ENCODE measurements around the gene MS4A5.
"Not testable (repeated sequence)": the region's sequence is repeated elsewhere in the genome, so short reads cannot be mapped to it uniquely, and the experiment has no call there.

Gene MS4A5, protein sequence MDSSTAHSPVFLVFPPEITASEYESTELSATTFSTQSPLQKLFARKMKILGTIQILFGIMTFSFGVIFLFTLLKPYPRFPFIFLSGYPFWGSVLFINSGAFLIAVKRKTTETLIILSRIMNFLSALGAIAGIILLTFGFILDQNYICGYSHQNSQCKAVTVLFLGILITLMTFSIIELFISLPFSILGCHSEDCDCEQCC

DNA sequence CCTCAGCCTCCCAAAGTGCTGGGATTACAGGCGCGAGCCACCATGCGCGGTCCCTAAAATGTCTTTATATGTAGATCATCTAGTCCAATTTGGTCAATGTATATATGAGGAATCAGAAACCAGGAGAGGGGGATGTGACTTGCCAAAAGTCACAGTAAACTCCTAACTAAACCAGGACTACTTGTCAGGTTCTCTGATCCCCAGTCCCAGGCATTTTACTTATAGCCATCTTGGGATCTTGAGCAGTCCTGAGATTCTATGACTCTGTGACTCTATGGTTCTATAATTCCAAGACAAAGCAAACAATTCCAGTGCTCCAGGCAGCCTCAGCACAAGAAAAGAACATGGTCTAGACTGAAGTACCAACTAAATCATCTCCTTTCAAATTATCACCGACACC lies at the start of gene MS4A5:
MS4A5 (plus strand) TSS at position 301 of the 400 bp plus-strand sequence. CDS start 103 bp downstream, outside the sequence.
- no peak for DNase-seq

DNA sequence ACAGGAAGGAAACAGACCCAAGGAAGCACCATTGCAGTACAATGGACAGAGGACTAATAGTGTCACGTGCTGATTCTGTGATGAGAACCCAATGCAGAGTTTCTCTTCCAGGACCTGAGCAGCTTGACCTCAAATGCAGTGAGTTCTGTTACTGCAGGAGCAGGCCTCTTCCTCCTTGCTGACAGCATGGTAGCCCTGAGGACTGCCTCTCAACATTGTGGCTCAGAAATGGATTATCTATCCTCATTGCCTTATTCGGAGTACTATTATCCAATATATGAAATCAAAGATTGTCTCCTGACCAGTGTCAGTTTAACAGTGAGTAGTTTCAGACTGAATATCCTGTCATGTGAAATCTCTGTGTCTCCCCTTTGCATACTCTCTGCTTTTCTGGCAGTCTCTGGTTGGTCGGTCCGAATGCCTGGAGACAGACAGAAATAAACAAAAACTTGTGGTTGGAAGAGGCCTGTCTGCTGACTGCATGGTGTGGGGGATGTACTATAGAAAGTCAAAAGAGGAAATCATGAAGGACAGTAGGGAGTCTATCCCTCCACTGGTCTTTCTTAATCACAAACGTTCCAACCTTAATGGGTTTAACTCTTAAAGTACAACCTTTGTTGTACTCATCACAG lies 40.0 kb upstream of the MS4A5 start:
- peak; percentile 92 for DNase-seq

GRCh38 chr11:60390419-60390818 lies 39.0 kb upstream of the MS4A5 start:
- DNase-seq, result no peak

- no peak for DNase-seq
These were observed 37.0 kb upstream of the MS4A5 start for GRCh38 chr11:60392361-60392760.

GRCh38 chr11:60393016-60393415 lies 36.4 kb upstream of the MS4A5 start:
- DNase-seq, result no peak

- DNase-seq, result no peak
These were observed 34.5 kb upstream of the MS4A5 start for GRCh38 chr11:60394666-60395380.

DNA sequence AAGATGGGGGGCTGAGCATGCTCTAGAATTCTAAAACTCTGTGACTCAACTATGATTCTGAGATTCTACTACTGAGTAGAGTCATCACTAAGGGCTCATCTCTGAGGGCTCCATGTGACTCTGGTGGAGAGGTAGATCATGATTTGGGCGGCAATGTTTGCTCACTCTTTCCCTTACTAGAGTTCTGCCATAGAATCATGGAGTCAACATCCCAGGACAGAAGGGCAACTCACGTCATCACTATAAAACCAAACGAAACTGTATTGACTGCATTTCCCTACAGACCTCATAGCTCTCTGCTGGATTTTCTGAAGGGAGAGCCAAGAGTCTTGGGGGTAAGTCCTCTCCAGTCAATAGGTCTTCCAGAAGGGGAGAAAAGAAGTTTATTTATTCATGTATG lies 33.0 kb upstream of the MS4A5 start, which contains the start of gene MS4A14:
MS4A14 (plus strand) TSS at position 78 of the 400 bp plus-strand sequence; CDS start at position 198, 120 bp downstream.
- no peak for DNase-seq

- DNase-seq, result peak; percentile 41
These were observed 32.6 kb upstream of the MS4A5 start for GRCh38 chr11:60396799-60397198.

DNA sequence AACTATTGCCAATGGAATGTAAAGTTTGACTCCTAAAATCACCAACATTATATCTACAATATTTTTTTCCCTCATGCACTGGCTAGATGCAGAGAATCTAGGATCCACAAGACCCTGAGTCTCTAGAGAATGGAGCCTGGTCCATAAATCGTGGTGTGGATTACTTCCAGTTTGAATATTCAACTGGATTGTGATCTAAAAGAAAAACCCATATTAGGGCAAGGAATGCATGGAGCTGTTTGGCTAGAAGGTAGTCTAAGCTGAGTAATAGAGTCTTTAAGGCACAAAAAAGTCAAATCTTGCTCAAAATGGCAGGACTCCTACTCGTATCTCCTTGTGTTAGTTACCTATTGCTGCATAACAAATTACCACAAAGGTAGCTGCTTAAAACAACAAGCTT lies 9.4 kb upstream of the MS4A5 start:
- DNase-seq, result no peak

DNA sequence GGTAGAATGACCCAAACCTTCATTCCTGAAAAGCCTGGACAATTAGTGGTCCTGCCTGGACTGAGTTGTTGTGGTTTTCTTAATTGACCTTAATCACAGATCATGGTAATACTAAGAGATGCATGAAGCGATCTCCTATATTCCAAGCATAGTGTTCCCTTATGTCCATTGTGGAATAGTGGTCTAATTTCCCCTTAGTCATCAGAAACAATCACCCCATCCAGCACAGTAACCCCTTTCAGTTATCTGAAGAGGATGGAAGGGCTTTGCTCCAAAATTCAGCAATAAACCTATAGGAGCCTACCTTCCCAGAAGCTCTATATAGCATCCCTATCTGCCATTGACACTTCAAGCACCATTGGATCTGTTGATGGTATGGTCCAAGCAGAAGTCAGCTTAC lies 6.8 kb upstream of the MS4A5 start:
- DNase-seq, result no peak

DNA sequence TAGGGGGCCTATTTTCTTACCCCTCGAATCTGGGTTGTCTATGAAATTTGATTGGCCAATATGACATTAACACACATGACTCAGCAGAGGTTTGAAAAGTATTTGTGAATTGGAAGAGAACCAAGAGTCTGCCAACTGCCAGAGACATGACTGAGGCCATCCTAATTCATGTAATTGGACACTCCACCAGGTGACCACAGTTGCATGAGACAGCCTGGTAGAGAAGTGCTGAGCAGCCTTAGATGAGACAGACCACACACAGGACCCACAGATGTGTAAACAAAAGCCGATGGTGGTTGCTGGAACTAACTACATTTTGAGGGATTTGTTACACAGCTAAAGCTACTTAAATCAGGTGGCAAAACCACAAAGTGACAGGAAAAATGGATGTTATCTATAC lies 855 bp upstream of the MS4A5 start:
- no peak for DNase-seq

DNA sequence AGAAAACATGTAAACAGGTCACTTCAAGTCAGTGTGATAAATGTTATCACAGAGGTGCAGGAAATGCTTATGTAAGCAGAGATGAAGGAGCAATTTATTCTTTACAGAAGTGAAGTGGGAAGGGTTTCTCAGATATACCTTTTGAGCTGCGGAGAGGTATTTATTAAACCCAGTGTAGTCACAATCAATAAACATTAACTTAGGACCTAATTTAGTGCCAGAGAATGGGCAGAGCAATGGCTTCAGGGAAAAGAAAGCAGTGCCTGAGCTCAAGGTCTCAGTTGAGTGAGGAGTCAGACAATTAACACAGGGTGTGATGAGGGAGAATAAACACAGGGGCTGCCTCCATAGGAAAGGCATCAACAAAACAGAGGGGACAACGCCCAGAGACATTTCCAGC lies 1.9 kb downstream of the MS4A5 start:
- no peak for DNase-seq

DNA sequence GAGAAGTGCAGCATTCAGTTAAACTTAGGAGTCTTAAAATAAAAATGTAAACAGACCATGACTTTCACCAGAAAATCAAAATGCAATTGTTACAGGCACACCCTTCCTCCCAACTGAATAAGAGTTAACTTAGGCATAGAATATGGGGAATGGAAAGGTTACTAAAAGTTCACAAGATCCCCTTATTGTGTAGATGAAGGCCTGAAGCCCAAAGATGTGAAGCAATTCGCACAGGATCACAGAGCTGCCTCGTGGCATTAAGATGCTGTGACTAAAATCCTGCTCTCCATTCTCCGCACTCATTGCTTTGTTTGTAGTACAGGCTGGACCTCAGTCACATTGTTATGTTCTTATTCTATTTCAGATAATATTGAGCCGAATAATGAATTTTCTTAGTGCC lies 4.0 kb downstream of the MS4A5 start:
- DNase-seq, result no peak

DNA sequence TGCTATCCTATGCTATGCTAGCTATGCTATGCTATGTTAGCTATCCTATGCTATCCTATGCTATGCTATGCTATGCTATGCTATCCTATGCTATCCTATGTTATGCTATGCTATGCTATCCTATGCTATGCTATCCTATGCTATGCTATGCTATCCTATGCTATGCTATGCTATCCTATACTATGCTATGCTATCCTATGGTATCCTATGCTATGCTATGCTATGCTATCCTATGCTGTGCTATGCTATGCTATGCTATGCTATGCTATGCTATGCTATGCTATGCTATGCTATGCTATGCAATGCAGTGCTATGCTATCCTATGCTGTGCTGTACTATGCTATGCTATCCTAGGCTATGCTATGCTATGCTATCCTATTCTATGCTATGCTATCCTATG lies 17.7 kb downstream of the MS4A5 start:
- no peak for DNase-seq

DNA sequence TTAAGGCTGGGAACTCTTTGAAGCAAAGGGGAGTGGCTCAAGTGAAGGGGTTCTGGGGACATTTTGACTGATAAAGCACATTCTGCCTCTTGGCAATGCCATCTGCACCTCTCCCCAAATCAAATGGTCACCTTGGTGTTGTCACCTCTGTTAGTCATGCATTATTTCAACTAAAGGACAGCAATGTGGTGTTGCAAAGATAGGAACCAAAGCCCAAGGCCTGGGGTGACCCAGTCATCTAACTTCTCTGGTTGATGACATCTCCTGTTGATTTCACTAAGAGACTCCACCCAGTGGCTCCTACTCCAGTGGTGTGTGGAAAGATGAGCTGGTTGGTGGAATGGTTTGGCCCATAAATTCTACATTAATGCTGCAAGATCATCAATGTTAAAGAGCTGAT lies 18.5 kb downstream of the MS4A5 start:
- DNase-seq, result no peak

GRCh38 chr11:60451185-60451584 lies 21.8 kb downstream of the MS4A5 start:
- DNase-seq, result not testable (repeated sequence)

GRCh38 chr11:60454212-60454611 lies 24.8 kb downstream of the MS4A5 start:
- DNase-seq, result no peak

DNA sequence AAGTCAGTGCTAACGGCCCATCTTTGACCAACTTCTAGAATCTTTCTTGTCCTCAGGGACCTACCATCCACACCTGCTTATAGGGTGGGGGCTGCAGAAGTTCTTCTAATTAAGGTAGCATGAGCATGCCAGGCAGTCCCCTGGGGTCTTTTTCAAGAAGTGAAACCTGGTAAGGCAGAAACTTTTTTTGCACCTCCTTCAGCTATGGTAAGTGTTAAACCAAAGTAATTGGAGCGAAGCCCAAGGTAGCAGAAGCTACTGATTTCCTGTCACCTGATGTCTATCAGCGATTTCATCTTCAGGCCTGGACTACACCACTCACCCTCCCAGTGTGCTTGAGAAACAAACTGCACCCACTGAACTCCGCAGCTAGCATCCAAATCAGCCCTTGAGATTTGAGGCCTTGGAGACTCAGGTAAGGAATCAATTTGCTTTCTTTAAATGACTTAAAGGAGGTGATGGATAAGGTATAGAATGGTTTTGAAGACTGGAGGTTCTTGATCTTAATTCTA lies 26.2 kb downstream of the MS4A5 start, which contains the start of gene MS4A1:
MS4A1 (plus strand) TSS at position 317 of the 512 bp plus-strand sequence. CDS start 6,528 bp downstream, outside the sequence.
- no peak for DNase-seq

GRCh38 chr11:60457576-60457975 lies 28.2 kb downstream of the MS4A5 start:
- no peak for DNase-seq

- DNase-seq, result no peak
These were observed 30.0 kb downstream of the MS4A5 start for GRCh38 chr11:60459345-60459744.

GRCh38 chr11:60468829-60469228 lies 39.5 kb downstream of the MS4A5 start:
- no peak for DNase-seq

DNA sequence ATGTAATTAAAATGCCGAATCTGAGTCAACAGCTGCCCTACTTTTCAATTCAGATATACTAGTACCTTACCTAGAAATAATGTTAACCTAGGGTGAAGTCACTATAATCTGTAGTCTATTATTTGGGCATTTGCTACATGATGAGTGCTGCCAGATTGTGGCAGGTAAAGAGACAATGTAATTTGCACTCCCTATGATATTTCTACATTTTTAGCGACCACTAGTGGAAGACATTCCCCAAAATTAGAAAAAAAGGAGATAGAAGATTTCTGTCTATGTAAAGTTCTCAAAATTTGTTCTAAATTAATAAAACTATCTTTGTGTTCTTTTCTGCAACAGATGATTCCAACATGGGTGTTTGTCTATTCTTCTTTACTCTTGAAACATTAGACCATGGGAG lies 40.4 kb downstream of the MS4A5 start:
- DNase-seq, result no peak

GRCh38 chr11:60477035-60477445 lies 47.7 kb downstream of the MS4A5 start:
- no peak for DNase-seq

DNA sequence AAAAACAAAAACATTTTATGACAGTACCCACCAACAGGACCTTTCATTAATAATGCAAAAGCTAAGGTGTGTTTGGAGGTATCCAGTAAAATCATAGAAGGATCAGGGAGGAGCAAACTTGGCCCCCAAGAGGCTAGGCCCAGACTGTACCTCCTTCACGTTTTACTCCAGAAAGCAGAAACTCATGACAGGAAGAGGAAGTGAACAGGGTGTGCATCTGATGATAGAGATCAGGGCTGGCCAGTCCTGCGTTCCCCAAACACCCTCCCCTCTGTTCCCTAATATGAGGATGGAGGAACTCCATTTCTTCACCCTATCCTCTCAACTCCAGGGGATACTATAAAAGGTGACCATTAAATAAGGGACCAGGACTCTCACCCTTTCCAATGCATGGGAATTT lies 53.0 kb downstream of the MS4A5 start:
- DNase-seq, result no peak

Data from SIG-M5 (cell line).